ENCODE data around the gene CACNA1H.

The CACNA1H gene

GRCh38 chr16:1152651-1153259, at the start of gene CACNA1H:
TSS of gene CACNA1H (plus strand) at chr16:1153106. CDS start at chr16:1153738, 632 bp downstream.
- in situ Hi-C loops (cut with MboI; ENCODE audit: low sequenced_read_pairs), result no loop called here

DNA sequence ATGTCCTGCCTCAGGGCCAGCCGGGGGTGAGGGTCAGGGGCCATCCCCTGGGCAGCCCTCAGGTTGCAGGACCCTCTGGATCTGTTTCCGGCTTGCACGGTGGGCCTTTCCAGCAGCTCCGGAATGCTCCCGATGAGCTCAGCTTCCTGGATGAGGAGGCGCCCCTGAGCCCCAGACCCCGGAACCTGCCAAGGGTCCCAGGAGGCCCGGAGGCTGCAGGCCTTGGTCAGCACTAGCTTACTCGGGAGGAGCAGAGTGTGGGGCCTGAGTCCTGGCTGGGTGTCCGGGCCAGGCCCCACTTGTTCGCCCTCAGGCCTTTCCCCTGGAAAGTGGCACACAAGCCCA, 49.3 kb upstream of the CACNA1H start:
- in situ Hi-C loops (cut with MboI; ENCODE audit: low sequenced_read_pairs), result no loop called here

DNA sequence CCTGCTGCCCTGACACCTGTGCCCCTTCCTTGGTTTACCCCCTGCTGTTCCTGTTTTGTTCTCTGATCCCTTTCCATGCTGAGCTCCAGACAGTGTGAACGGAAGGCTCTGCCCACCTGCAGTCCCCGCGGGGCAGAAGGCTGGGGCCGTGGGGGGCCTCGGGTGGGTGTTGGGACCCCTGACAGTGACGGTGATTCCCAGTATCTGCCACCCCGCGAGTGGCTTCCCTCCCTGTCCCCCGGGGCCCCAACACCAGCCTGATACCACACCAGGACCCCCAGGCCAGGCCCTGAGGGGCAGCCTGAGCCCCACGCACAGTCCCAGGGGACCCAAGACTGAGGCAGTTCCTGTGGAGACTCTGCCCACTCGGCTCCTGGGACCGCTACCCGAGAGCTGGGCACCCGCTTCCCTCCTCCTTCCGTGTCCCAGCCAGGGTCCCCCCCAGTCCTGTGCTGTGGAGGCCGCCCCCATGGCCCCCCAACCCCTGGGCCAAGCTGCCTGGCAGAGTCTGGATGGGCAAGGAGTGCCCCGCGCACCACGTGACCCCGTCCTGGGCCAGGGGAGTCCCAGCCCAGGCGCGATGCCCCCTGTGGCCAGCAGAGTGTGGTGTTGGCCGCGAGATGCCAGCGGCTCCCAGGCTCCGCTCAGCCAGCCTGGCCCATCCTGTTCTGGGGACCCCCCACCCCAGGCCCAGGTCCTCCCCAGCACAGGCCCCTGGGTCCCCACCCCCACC, 46.9 kb upstream of the CACNA1H start:
- in situ Hi-C loops (cut with MboI; ENCODE audit: low sequenced_read_pairs), result no loop called here

GRCh38 chr16:1106659-1107058, 46.2 kb upstream of the CACNA1H start:
- in situ Hi-C loops (cut with MboI; ENCODE audit: low sequenced_read_pairs), result no loop called here

- in situ Hi-C loops (cut with MboI; ENCODE audit: low sequenced_read_pairs), result no loop called here
Observed at GRCh38 chr16:1107141-1107540, 45.8 kb upstream of the CACNA1H start.

GRCh38 chr16:1107731-1108130, 45.2 kb upstream of the CACNA1H start:
- in situ Hi-C loops (cut with MboI; ENCODE audit: low sequenced_read_pairs), result no loop called here

GRCh38 chr16:1108299-1109252, 44.3 kb upstream of the CACNA1H start:
- in situ Hi-C loops (cut with MboI; ENCODE audit: low sequenced_read_pairs), result no loop called here

GRCh38 chr16:1109648-1110047, 43.3 kb upstream of the CACNA1H start:
- in situ Hi-C loops (cut with MboI; ENCODE audit: low sequenced_read_pairs), result no loop called here

DNA sequence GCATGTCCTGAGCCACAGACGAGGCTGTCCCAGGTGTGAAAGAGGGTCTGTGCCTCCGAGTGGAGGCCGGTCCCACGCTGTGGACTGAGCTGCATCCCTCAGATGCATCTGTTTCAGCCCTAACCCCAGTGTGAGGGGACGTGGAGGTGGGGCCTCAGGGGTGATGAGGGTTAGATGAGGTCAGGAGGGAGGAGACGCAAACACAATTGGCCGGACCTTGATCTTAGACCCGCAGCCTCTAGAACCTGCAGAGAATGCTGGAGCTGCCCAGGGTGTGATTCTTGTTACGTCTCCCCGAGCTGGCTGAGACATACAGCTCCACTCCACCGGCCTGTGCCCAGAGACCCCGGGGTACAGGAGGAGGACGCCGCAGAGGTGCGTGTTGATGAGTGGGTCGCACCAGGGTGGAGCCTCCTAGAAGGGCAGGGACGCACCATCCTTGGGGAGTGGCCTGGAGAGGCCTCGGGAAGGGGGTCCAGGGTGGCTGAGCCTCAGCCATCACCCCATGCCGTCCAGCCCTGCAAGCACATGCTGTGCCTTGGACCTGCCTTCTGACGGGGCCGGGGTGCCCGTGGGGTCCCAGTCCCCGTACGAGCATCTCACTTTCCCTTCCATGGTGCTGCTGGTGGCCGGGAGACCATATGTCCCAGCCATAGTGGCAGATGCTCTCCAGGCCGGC, 40.3 kb upstream of the CACNA1H start:
- in situ Hi-C loops (cut with MboI; ENCODE audit: low sequenced_read_pairs), result no loop called here

GRCh38 chr16:1113489-1113888, 39.4 kb upstream of the CACNA1H start:
- in situ Hi-C loops (cut with MboI; ENCODE audit: low sequenced_read_pairs), result no loop called here

- in situ Hi-C loops (cut with MboI; ENCODE audit: low sequenced_read_pairs), result no loop called here
Observed at GRCh38 chr16:1113889-1114526, 38.9 kb upstream of the CACNA1H start.

GRCh38 chr16:1116693-1117077, 36.2 kb upstream of the CACNA1H start:
- in situ Hi-C loops (cut with MboI; ENCODE audit: low sequenced_read_pairs), result no loop called here

DNA sequence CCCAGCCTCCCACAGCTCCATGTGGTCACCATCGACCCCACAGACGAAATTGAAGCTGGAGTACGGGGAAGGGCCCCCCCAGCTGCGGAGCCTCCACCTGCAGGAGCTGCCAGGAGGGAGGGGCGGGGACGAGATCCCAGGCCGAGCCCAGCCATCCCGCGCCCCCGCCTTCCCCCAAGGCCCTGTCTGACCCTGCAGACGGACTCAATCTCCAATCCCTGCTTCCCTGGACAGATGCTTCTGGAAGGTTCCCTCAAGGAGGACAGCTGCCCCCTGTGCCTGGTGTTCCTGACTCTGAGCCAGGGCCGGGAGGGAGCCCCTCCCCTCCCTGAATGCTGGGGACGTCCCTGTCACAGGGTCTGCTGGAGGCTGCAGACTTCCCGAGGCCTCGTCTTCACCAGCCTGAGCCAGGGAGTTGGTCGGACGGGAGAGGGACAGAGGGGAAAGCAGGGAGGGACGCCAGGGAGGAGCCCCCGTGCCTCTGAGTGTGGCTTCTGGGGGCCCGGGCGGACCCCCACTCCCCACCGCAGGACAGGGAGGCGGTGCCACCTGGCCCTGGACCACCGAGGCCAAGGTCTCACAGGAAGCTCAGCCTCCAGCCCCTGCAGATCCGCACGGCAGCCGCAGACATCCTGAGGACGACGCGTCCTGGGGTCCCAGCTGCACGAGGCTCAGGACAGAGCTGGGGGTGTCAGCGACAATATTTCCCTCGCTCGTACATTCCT, 35.6 kb upstream of the CACNA1H start:
- in situ Hi-C loops (cut with MboI; ENCODE audit: low sequenced_read_pairs), result no loop called here

- in situ Hi-C loops (cut with MboI; ENCODE audit: low sequenced_read_pairs), result no loop called here
Observed at GRCh38 chr16:1117926-1118325, 35.0 kb upstream of the CACNA1H start.

GRCh38 chr16:1119129-1119528, 33.8 kb upstream of the CACNA1H start:
- in situ Hi-C loops (cut with MboI; ENCODE audit: low sequenced_read_pairs), result no loop called here

DNA sequence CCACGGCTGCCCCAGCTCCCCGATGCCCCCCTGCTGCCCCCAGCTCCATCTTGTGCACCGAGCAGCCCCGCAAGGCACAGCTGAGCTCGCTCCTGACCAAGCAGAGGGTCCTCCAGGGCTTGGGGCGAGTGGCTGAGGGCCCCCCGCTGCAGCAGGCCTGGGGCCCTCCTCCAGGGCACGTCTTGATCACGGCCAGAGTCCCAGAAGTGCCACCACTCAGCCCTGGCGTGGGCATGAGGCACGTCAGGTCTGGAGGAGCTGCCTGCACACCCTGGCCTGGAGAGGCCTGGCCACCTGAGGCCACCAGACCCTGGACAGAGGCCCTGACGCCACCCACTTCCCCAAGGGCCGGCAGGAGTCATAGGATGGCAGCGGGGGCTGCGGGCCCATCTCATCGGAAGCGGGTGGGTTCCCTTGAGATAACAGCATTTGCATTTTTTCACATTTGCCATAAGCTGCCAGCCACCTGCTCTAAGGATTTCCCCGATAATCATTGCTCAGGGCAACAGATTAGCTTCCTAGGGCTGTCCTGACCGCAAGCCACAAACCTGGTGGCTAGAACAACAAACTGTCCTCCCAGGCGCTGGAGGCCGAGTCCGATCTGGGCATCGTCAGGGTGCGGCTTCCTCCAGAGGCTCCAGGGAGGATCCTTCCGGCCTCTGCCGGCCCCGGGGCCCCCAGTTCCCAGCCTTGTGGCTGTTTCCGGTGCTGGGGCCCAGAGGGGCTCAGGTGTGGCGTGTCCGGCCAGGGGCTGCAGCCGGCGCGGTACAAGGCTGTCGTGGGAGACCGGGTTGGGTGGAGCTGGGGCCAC, 32.9 kb upstream of the CACNA1H start:
- in situ Hi-C loops (cut with MboI; ENCODE audit: low sequenced_read_pairs), result no loop called here

- in situ Hi-C loops (cut with MboI; ENCODE audit: low sequenced_read_pairs), result no loop called here
Observed at GRCh38 chr16:1120577-1120941, 32.3 kb upstream of the CACNA1H start.

DNA sequence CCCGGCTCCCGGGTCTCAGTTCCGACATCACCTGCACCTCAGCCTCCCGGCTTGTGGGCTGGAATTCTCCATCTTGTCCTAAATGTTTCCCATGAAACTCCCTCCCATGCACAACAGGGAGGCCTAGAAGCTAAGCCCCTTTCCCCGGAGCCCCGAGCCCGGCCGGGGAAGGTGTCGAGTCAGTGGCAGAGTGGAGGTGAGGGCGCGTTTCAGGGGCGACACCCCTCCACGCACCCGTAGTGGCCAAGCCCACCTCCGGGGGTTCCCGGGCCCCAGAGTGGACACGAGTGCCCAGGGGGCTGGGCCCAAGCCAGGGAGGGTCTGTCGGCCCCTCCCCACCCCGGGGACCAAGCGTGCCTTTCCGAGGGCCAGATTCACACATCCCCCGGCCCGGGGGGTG, 31.9 kb upstream of the CACNA1H start:
- in situ Hi-C loops (cut with MboI; ENCODE audit: low sequenced_read_pairs), result no loop called here

All from hTERT RPE-1 (cell line).